Nephron (organoid): ENCODE data around the gene PPFIA1.
A peak's percentile ranks its signal among the peaks of the same experiment; 100 is the strongest.
"Not testable (repeated sequence)": the region's sequence is repeated elsewhere in the genome, so short reads cannot be mapped to it uniquely, and the experiment has no call there.

Source experiments
- H3K27ac Mint-ChIP-seq, 3 experiments: 2 replicates each; pipeline ENCODE4 v1.8.0; 2020; ENCODE audit warnings: mixed read lengths in 3 of 3, mild to moderate bottlenecking in 2 of 3, moderate library complexity in 1 of 3
- H3K27me3 Mint-ChIP-seq: 2 replicates; pipeline ENCODE4 v1.8.0; 2021; ENCODE audit warnings: low read depth, mild to moderate bottlenecking, moderate library complexity, mixed read lengths
- H3K36me3 Mint-ChIP-seq: 2 replicates; pipeline ENCODE4 v1.8.0; 2020; ENCODE audit warnings: low read depth, mixed read lengths
- H3K4me1 Mint-ChIP-seq: 2 replicates; pipeline ENCODE4 v1.8.0; 2020; ENCODE audit warnings: mixed read lengths
- H3K4me3 Mint-ChIP-seq, 3 experiments: 2 replicates each; pipeline ENCODE4 v1.8.0; 2020; ENCODE audit warnings: mild to moderate bottlenecking in 3 of 3, mixed read lengths in 3 of 3, moderate library complexity in 2 of 3
- H3K9me3 Mint-ChIP-seq: 2 replicates; pipeline ENCODE4 v1.8.0; 2020; ENCODE audit warnings: mixed read lengths
- CTCF ChIP-seq, 3 experiments: fragments of 200-600 bp; sonication (generic); IDR thresholded peaks; one replicate each; pipeline ENCODE4 v1.5.0; 2021; ENCODE audit warnings: antibody characterized with exemption in 3 of 3; ENCODE audit not compliant: unreplicated experiment in 3 of 3

The PPFIA1 gene

GRCh38 chr11:70282012-70282411 is 11.5 kb downstream of the PPFIA1 start:
- no peaks in the 10 kb centered on the region for H3K9me3 Mint-ChIP-seq
- no peak overlapping the region for H3K4me3 Mint-ChIP-seq
- TF ChIP-seq CTCF (IDR thresholded peaks at IDR 0.05; ENCODE audit: unreplicated experiment in 3 of 3) = no peak
- H3K4me1 Mint-ChIP-seq = peaks cover 15% of the 10 kb centered on the region
- peak overlapping the region in 2 of 3 experiments; percentile 71 to 77 for H3K27ac Mint-ChIP-seq
- H3K27me3 Mint-ChIP-seq = no peaks in the 10 kb centered on the region
- H3K36me3 Mint-ChIP-seq = peaks cover 81% of the 10 kb centered on the region

GRCh38 chr11:70288721-70289120 is 18.2 kb downstream of the PPFIA1 start:
- no peak overlapping the region for H3K27ac Mint-ChIP-seq
- peaks cover 71% of the 10 kb centered on the region for H3K36me3 Mint-ChIP-seq
- no peaks in the 10 kb centered on the region for H3K4me1 Mint-ChIP-seq
- no peaks in the 10 kb centered on the region for H3K9me3 Mint-ChIP-seq
- no peaks in the 10 kb centered on the region for H3K27me3 Mint-ChIP-seq
- H3K4me3 Mint-ChIP-seq = no peak overlapping the region
- TF ChIP-seq CTCF (IDR thresholded peaks at IDR 0.05; ENCODE audit: unreplicated experiment in 3 of 3) = no peak

- no peak overlapping the region for H3K4me3 Mint-ChIP-seq
- H3K27me3 Mint-ChIP-seq = no peaks in the 10 kb centered on the region
- no peak overlapping the region for H3K27ac Mint-ChIP-seq
- peaks cover 3% of the 10 kb centered on the region for H3K9me3 Mint-ChIP-seq
- H3K4me1 Mint-ChIP-seq = no peaks in the 10 kb centered on the region
- H3K36me3 Mint-ChIP-seq = peaks cover 69% of the 10 kb centered on the region
- TF ChIP-seq CTCF (IDR thresholded peaks at IDR 0.05; ENCODE audit: unreplicated experiment in 3 of 3) = no peak
These were observed 19.1 kb downstream of the PPFIA1 start for GRCh38 chr11:70289582-70289981.

DNA sequence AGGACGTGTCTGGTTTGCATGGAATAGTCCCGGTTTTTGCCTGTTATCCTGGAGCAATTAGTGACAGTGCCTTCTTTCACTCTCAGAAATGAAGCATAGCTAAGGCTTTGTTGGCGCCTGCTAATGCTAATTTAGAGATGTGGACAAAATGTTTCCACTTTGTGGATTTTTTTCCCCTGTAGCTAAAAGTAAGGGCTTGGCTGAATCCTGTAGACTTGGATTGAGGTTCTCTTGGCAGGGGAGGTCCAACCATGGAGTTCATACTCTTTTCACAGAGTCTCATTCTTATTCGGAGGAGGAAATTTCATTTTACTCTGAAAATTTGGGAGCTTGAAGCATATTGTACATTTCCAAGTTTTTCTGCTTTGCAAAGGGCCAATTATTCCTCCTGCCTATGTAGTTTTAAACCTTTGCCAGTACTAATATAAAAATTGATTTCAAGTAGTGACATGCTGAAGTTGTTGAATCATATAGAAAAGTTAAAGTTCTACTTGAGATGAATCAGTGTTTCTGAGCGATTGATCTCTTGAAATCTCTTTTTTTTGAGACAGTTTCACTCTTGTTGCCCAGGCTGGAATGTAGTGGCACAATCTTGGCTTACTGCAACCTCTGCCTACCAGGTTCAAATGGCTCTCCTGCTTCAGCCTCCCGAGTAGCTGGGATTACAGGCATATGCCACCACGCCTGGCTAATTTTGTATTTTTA is 20.0 kb downstream of the PPFIA1 start:
- Mint-ChIP-seq H3K4me3 (no peak overlapping the region), H3K27ac (no peak overlapping the region), H3K9me3 (peaks cover 3% of the 10 kb centered on the region), H3K4me1 (no peaks in the 10 kb centered on the region), H3K36me3 (peaks cover 60% of the 10 kb centered on the region), H3K27me3 (no peaks in the 10 kb centered on the region)
- TF ChIP-seq CTCF (IDR thresholded peaks at IDR 0.05; ENCODE audit: unreplicated experiment in 3 of 3) = no peak

GRCh38 chr11:70292166-70292565 is 21.7 kb downstream of the PPFIA1 start:
- H3K4me3 Mint-ChIP-seq = no peak overlapping the region
- no peak for TF ChIP-seq CTCF (IDR thresholded peaks at IDR 0.05; ENCODE audit: unreplicated experiment in 3 of 3)
- no peak overlapping the region for H3K27ac Mint-ChIP-seq
- H3K9me3 Mint-ChIP-seq = peaks cover 6% of the 10 kb centered on the region
- no peaks in the 10 kb centered on the region for H3K4me1 Mint-ChIP-seq
- no peaks in the 10 kb centered on the region for H3K27me3 Mint-ChIP-seq
- H3K36me3 Mint-ChIP-seq = peaks cover 55% of the 10 kb centered on the region

DNA sequence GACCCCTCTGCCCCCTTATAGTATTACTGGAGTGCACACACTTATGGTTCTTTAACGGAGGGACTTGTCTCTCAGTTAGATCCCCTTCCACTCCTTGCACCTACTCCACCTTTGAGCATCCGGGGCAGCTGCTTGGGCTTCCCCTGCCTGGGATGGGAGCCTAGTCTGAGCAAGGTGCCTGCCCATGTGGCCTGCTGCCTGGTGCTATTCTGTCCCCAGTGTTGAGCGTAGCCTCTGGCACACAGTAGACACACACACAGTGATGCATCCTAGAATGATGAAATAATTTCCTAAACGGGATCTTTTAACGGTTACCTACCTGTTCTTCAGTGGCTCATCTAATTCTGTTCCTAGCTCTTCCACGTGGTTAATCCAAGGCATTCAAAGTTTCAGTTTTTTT is 22.4 kb downstream of the PPFIA1 start:
- peaks cover 6% of the 10 kb centered on the region for H3K9me3 Mint-ChIP-seq
- no peaks in the 10 kb centered on the region for H3K27me3 Mint-ChIP-seq
- H3K4me1 Mint-ChIP-seq = no peaks in the 10 kb centered on the region
- TF ChIP-seq CTCF (IDR thresholded peaks at IDR 0.05; ENCODE audit: unreplicated experiment in 3 of 3) = no peak
- peaks cover 57% of the 10 kb centered on the region for H3K36me3 Mint-ChIP-seq
- H3K4me3 Mint-ChIP-seq = no peak overlapping the region
- peak overlapping the region in 1 of 3 experiments; percentile 42 for H3K27ac Mint-ChIP-seq

DNA sequence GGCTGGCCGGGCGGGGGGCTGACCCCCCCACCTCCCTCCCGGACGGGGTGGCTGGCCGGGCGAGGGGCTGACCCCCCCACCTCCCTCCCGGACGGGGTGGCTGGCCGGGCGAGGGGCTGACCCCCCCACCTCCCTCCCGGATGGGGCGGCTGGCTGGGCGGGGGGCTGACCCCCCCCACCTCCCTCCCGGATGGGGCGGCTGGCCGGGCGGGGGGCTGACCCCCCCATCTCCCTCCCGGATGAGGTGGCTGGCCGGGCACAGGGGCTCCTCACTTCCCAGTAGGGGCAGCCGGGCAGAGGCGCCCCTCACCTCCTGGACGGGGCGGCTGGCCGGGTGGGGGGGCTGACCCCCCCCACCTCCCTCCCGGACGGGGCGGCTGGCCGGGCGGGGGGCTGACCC is 24.7 kb downstream of the PPFIA1 start:
- not testable (repeated sequence) for H3K4me1 Mint-ChIP-seq, H3K27me3 Mint-ChIP-seq, H3K4me3 Mint-ChIP-seq, H3K27ac Mint-ChIP-seq, H3K9me3 Mint-ChIP-seq
- peaks cover 72% of the 10 kb centered on the region for H3K36me3 Mint-ChIP-seq
